Measurements from ENCODE around the gene TAS1R3.

Gene TAS1R3

DNA sequence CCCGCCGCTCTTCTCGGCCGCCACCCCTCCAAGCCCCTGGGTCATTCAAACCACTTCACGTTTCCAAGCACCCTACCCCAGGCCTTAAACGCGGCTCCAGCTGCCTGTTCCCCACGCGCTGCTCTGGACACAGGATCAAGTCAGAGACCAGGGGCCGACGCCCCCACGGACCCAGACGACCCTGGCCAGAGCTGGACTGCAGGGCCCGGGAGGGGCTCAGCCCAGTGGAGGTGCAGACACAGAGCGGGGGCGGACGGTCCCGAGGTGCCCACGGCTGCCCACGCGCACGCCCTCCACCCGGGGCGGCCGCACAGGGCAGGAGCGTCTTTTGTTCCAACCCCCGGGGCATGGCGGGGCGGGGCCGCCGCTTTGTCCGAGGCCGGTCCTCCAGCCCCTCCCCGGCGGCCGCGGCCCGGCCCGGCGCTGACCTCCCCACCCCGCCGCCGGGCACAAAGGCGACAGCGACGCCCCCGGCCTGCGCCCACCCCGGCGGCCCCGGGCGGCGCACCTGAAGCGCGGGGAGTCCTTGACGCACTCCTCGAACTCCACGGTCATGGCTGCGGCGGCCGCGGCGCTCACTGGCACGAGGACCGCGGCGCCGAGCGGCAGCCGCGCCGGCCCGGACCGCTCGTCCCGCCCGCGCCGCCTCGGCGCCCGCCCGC is 23.7 kb upstream of the TAS1R3 start:
- no peaks in the 10 kb centered on the region for H3K27me3 ChIP-seq (replicated peaks in 2 of 5; ENCODE audit: control insufficient read depth in 4 of 5, insufficient read depth in 5 of 5, low read length in 4 of 5)
- ChIA-PET CTCF (no interaction called here), POLR2A (no interaction called here)
- no peaks in the 10 kb centered on the region for H3K9me3 ChIP-seq (ENCODE audit: control extremely low read depth in 1 of 5, control insufficient read depth in 4 of 5, insufficient read depth in 2 of 5, low read depth in 1 of 5, low read length in 4 of 5)
- H3K27ac ChIP-seq (ENCODE audit: insufficient read depth in 1 of 2, low read depth in 1 of 2, low read length in 2 of 2, poor library complexity in 1 of 2, severe bottlenecking in 2 of 2), result peak overlapping the region in 1 of 2 experiments; percentile 49
- H3K4me1 ChIP-seq (ENCODE audit: control extremely low read depth in 1 of 4, control insufficient read depth in 4 of 4, insufficient read depth in 4 of 4, low read length in 3 of 4), result peaks cover 4 to 55% (median 51%) of the 10 kb centered on the region in 4 experiments
- WGBS (ENCODE audit: insufficient coverage), result under 1% methylated on average over 68 of the region's 83 CpGs
- H3K36me3 ChIP-seq (ENCODE audit: control insufficient read depth in 4 of 4, insufficient read depth in 4 of 4, low read length in 3 of 4), result peaks cover 3 to 31% (median 17%) of the 10 kb centered on the region in 4 experiments
- peak overlapping the region; percentile 35 to 88 (median 80) for H3K4me3 ChIP-seq (ENCODE audit: control insufficient read depth in 1 of 7, extremely low read depth in 1 of 7, insufficient read depth in 4 of 7, low read depth in 2 of 7, low read length in 6 of 7)
- DNase-seq, result no peak

DNA sequence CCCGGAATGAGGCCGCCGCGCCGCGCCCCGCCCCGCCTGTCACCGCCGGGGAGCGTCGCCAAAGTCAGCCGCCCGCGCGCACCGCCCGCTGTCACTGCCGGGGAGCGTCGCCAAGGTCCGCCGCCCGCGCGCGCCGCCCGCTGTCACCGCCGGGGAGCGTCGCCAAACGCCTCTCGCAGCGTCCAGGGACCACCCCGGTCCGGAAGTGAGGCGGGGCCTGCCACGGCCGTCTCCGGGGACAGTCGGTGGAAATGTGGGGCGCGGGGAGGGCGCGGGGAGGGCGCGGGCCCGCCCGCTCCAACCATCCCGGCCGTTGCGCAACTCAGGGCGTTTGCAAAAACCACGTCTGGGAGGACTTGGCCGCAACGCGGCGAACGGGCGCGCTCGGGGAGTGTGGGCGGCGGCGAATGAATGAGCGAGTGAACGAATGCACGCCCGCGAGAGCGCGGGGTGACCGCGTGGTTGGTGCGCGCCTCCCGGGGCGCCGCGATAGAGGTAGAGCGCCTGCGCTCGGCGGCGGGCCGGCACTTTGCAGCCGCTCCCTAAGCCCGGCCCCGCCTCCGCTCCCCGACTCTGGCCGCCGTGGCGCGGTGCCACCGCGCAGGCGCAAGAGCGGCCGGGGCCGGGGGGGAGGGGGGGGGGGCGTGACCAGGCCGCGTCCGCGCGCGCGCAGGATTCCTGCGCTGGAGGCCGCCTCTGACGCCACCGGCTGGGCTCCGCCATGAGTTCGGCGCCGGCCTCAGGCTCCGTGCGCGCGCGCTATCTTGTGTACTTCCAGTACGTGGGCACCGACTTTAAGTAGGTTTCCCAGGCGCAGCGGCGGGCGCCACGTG is 22.9 kb upstream of the TAS1R3 start, which contains the start of the genes ACAP3 and PUSL1:
Gene ACAP3 (minus strand): TSS at position 8 of the 833 bp plus-strand sequence. CDS start 115 bp downstream, outside the sequence.
Gene PUSL1 (plus strand): TSS at position 675 of the 833 bp plus-strand sequence. CDS start 47 bp downstream, at position 722.
- WGBS (ENCODE audit: insufficient coverage), result under 1% methylated on average over 100 of the region's 131 CpGs
- Histone ChIP-seq H3K27ac (ENCODE audit: insufficient read depth in 1 of 2, low read depth in 1 of 2, low read length in 2 of 2, poor library complexity in 1 of 2, severe bottlenecking in 2 of 2) (peak within 1 kb of the TSS in 1 of 2 experiments; percentile 78), H3K27me3 (replicated peaks in 2 of 5; ENCODE audit: control insufficient read depth in 4 of 5, insufficient read depth in 5 of 5, low read length in 4 of 5) (no peaks in the 10 kb centered on the region), H3K9me3 (ENCODE audit: control extremely low read depth in 1 of 5, control insufficient read depth in 4 of 5, insufficient read depth in 2 of 5, low read depth in 1 of 5, low read length in 4 of 5) (no peaks in the 10 kb centered on the region), H3K4me1 (ENCODE audit: control extremely low read depth in 1 of 4, control insufficient read depth in 4 of 4, insufficient read depth in 4 of 4, low read length in 3 of 4) (peaks cover 4 to 52% (median 51%) of the 10 kb centered on the region in 4 experiments), H3K4me3 (ENCODE audit: control insufficient read depth in 1 of 7, extremely low read depth in 1 of 7, insufficient read depth in 4 of 7, low read depth in 2 of 7, low read length in 6 of 7) (peak within 1 kb of the TSS; percentile 45 to 88 (median 80)), H3K36me3 (ENCODE audit: control insufficient read depth in 4 of 4, insufficient read depth in 4 of 4, low read length in 3 of 4) (peaks cover 3 to 39% (median 22%) of the 10 kb centered on the region in 4 experiments)
- peak; percentile 91 to 95 (median 94) for DNase-seq
- POLR2A ChIA-PET, result no interaction called here
- CTCF ChIA-PET, result no interaction called here

DNA sequence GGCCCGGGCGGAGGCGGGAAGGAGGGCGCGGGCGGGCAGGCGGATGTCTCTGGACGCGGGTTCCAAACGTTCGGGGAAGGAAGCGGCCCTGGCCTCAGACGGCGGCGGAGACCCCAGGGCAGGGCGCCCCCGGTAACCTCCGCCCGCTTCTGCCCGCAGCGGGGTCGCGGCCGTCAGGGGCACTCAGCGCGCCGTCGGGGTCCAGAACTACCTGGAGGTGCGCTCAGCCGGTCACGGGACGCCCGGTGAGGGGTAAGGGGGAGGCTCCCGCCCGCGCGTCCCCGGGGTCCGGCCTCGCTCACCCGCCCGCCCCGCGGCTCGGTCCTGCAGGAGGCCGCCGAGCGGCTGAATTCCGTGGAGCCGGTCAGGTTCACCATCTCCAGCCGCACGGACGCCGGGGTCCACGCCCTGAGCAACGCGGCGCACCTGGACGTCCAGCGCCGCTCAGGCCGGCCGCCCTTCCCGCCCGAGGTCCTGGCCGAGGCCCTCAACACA is 22.3 kb upstream of the TAS1R3 start:
- WGBS (ENCODE audit: insufficient coverage), result under 1% methylated on average over 56 of the region's 66 CpGs
- POLR2A ChIA-PET, result interaction anchor here (0.7 kb wide), 1 partner anchor 187 kb away, joined by 3 read pairs; no protein-coding TSS in a partner anchor
- H3K27me3 ChIP-seq (replicated peaks in 2 of 5; ENCODE audit: control insufficient read depth in 4 of 5, insufficient read depth in 5 of 5, low read length in 4 of 5), result no peaks in the 10 kb centered on the region
- peak overlapping the region in 1 of 2 experiments; percentile 73 for H3K27ac ChIP-seq (ENCODE audit: insufficient read depth in 1 of 2, low read depth in 1 of 2, low read length in 2 of 2, poor library complexity in 1 of 2, severe bottlenecking in 2 of 2)
- H3K9me3 ChIP-seq (ENCODE audit: control extremely low read depth in 1 of 5, control insufficient read depth in 4 of 5, insufficient read depth in 2 of 5, low read depth in 1 of 5, low read length in 4 of 5), result no peaks in the 10 kb centered on the region
- peaks cover 4 to 52% (median 47%) of the 10 kb centered on the region in 4 experiments for H3K4me1 ChIP-seq (ENCODE audit: control extremely low read depth in 1 of 4, control insufficient read depth in 4 of 4, insufficient read depth in 4 of 4, low read length in 3 of 4)
- no peak for DNase-seq
- H3K4me3 ChIP-seq (ENCODE audit: control insufficient read depth in 1 of 7, extremely low read depth in 1 of 7, insufficient read depth in 4 of 7, low read depth in 2 of 7, low read length in 6 of 7), result peak overlapping the region; percentile 43 to 88 (median 74)
- CTCF ChIA-PET, result interaction anchor here (1.1 to 1.2 kb wide), 3 partner anchors 14 to 63 kb away, joined by 3 read pairs; no protein-coding TSS in a partner anchor
- peaks cover 3 to 45% (median 29%) of the 10 kb centered on the region in 4 experiments for H3K36me3 ChIP-seq (ENCODE audit: control insufficient read depth in 4 of 4, insufficient read depth in 4 of 4, low read length in 3 of 4)

DNA sequence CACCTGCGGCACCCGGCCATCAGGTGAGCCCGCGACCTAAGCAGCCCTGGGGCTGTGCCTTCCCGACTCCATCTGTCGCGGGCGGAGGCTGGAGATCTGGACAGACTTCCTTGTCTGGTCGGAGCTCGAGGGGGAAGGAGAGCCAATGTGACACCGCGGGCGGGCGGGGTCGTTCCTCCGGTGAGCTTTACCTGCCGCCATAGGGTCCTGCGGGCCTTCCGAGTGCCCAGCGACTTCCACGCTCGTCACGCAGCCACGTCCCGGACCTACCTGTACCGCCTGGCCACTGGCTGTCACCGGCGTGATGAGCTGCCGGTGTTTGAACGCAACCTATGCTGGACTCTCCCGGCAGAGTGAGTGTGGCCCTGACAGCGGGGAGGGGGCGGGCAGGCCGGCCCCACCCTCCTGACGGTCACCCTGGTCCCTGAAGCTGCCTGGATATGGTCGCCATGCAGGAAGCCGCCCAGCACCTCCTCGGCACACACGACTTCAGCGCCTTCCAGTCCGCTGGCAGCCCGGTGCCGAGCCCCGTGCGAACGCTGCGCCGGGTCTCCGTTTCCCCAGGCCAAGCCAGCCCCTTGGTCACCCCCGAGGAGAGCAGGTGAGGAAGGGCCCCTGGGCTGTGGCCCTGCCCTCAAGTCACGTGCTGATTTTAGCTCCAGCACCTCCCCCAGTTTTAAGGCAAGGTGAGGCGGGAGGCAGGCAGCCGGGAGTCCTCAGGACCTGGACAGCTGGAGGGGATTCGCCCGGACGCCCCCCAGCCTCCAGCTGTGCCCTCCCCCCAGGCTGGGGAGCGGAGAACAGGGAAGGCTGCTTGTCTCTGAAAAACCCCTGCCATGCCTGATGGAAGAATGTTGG is 21.6 kb upstream of the TAS1R3 start:
- H3K27me3 ChIP-seq (replicated peaks in 2 of 5; ENCODE audit: control insufficient read depth in 4 of 5, insufficient read depth in 5 of 5, low read length in 4 of 5), result no peaks in the 10 kb centered on the region
- H3K4me1 ChIP-seq (ENCODE audit: control extremely low read depth in 1 of 4, control insufficient read depth in 4 of 4, insufficient read depth in 4 of 4, low read length in 3 of 4), result peaks cover 4 to 46% (median 40%) of the 10 kb centered on the region in 4 experiments
- WGBS (ENCODE audit: insufficient coverage), result 61% methylated on average over 51 of the region's 57 CpGs
- DNase-seq, result peak in 1 of 3 donors; percentile 15
- CTCF ChIA-PET, result interaction anchor here (1.0 to 1.2 kb wide), 4 partner anchors 14 to 62 kb away, joined by 3 read pairs; no protein-coding TSS in a partner anchor
- peak overlapping the region in 1 of 2 experiments; percentile 73 for H3K27ac ChIP-seq (ENCODE audit: insufficient read depth in 1 of 2, low read depth in 1 of 2, low read length in 2 of 2, poor library complexity in 1 of 2, severe bottlenecking in 2 of 2)
- H3K9me3 ChIP-seq (ENCODE audit: control extremely low read depth in 1 of 5, control insufficient read depth in 4 of 5, insufficient read depth in 2 of 5, low read depth in 1 of 5, low read length in 4 of 5), result no peaks in the 10 kb centered on the region
- peak overlapping the region; percentile 43 to 88 (median 74) for H3K4me3 ChIP-seq (ENCODE audit: control insufficient read depth in 1 of 7, extremely low read depth in 1 of 7, insufficient read depth in 4 of 7, low read depth in 2 of 7, low read length in 6 of 7)
- H3K36me3 ChIP-seq (ENCODE audit: control insufficient read depth in 4 of 4, insufficient read depth in 4 of 4, low read length in 3 of 4), result peaks cover 6 to 52% (median 34%) of the 10 kb centered on the region in 4 experiments
- POLR2A ChIA-PET, result interaction anchor here (0.7 kb wide), 1 partner anchor 186 kb away, joined by 3 read pairs; no protein-coding TSS in a partner anchor

DNA sequence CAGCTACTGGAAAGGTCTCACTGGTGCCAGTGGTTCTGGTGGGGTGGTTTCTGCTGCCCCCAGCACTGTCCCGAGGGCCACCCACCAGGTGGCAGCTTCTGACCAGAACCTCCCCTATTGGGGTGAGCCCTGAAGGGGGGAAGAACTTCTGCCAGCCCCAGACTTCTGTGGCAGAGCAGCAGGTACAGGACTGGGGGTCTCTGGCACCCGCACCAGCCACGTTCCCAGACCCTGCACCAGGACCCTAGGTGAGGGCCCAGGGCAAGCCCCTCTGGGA is 21.0 kb upstream of the TAS1R3 start:
- Histone ChIP-seq H3K27me3 (replicated peaks in 2 of 5; ENCODE audit: control insufficient read depth in 4 of 5, insufficient read depth in 5 of 5, low read length in 4 of 5) (no peaks in the 10 kb centered on the region), H3K36me3 (ENCODE audit: control insufficient read depth in 4 of 4, insufficient read depth in 4 of 4, low read length in 3 of 4) (peaks cover 8 to 58% (median 40%) of the 10 kb centered on the region in 4 experiments), H3K27ac (ENCODE audit: insufficient read depth in 1 of 2, low read depth in 1 of 2, low read length in 2 of 2, poor library complexity in 1 of 2, severe bottlenecking in 2 of 2) (no peak overlapping the region), H3K4me3 (ENCODE audit: control insufficient read depth in 1 of 7, extremely low read depth in 1 of 7, insufficient read depth in 4 of 7, low read depth in 2 of 7, low read length in 6 of 7) (no peak overlapping the region), H3K9me3 (ENCODE audit: control extremely low read depth in 1 of 5, control insufficient read depth in 4 of 5, insufficient read depth in 2 of 5, low read depth in 1 of 5, low read length in 4 of 5) (no peaks in the 10 kb centered on the region), H3K4me1 (ENCODE audit: control extremely low read depth in 1 of 4, control insufficient read depth in 4 of 4, insufficient read depth in 4 of 4, low read length in 3 of 4) (peaks cover 4 to 40% (median 35%) of the 10 kb centered on the region in 4 experiments)
- POLR2A ChIA-PET, result no interaction called here
- 91% methylated on average over 3 of the region's 3 CpGs for WGBS (ENCODE audit: insufficient coverage)
- no peak for DNase-seq
- CTCF ChIA-PET, result interaction anchor here (1.0 to 1.2 kb wide), 2 partner anchors 13 to 38 kb away, joined by 3 read pairs; no protein-coding TSS in a partner anchor

DNA sequence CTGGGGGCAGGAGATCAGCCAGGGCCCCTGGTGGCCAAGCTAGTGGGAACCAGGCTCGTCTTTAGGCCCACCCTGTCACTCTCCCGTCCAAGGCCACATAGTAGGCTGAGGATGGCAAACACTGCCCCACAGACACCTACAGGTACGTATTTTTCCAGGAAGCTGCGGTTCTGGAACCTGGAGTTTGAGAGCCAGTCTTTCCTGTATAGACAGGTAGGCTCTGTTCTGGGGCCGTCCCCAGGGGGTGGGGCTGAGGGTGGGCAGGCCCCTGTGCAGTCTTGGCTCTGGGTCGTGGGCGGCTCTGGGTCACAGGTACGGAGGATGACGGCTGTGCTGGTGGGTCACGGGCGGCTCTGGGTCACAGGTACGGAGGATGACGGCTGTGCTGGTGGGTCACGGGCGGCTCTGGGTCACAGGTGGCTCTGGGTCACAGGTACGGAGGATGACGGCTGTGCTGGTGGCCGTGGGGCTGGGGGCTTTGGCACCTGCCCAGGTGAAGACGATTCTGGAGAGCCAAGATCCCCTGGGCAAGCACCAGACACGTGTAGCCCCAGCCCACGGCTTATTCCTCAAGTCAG is 20.5 kb upstream of the TAS1R3 start:
- Histone ChIP-seq H3K4me3 (ENCODE audit: control insufficient read depth in 1 of 7, extremely low read depth in 1 of 7, insufficient read depth in 4 of 7, low read depth in 2 of 7, low read length in 6 of 7) (no peak overlapping the region), H3K9me3 (ENCODE audit: control extremely low read depth in 1 of 5, control insufficient read depth in 4 of 5, insufficient read depth in 2 of 5, low read depth in 1 of 5, low read length in 4 of 5) (no peaks in the 10 kb centered on the region), H3K36me3 (ENCODE audit: control insufficient read depth in 4 of 4, insufficient read depth in 4 of 4, low read length in 3 of 4) (peaks cover 8 to 62% (median 41%) of the 10 kb centered on the region in 4 experiments), H3K27me3 (replicated peaks in 2 of 5; ENCODE audit: control insufficient read depth in 4 of 5, insufficient read depth in 5 of 5, low read length in 4 of 5) (no peaks in the 10 kb centered on the region), H3K4me1 (ENCODE audit: control extremely low read depth in 1 of 4, control insufficient read depth in 4 of 4, insufficient read depth in 4 of 4, low read length in 3 of 4) (peaks cover 4 to 35% (median 31%) of the 10 kb centered on the region in 4 experiments), H3K27ac (ENCODE audit: insufficient read depth in 1 of 2, low read depth in 1 of 2, low read length in 2 of 2, poor library complexity in 1 of 2, severe bottlenecking in 2 of 2) (no peak overlapping the region)
- POLR2A ChIA-PET, result no interaction called here
- DNase-seq, result no peak
- CTCF ChIA-PET, result interaction anchor here (1.0 kb wide), 1 partner anchor 37 kb away, joined by 3 read pairs; no protein-coding TSS in a partner anchor
- 97% methylated on average over 18 of the region's 21 CpGs for WGBS (ENCODE audit: insufficient coverage)
